Activated CD4-positive, CD25-positive, alpha-beta regulatory T cell treated with anti-CD3 and anti-CD28 coated beads, Interleukin-2, amount 50 U/mL, for 72 hours (primary cell): Measurements from ENCODE around the gene OR1E2.
"Not testable (repeated sequence)": the region's sequence is repeated elsewhere in the genome, so short reads cannot be mapped to it uniquely, and the experiment has no call there.

Experiments used
- DNase-seq: peaks from one replicate; pipeline ENCODE4 v3.0.0; 2021

Gene OR1E2

GRCh38 chr17:3433741-3434140 lies at the start of gene OR1E2:
Gene OR1E2, minus strand, starts transcription at chr17:3433841. Its CDS starts 0 bp downstream, at chr17:3433841.
- no peak for DNase-seq

GRCh38 chr17:3482852-3483251 lies 49.2 kb upstream of the OR1E2 start:
- DNase-seq: no peak

GRCh38 chr17:3479988-3480387 lies 46.3 kb upstream of the OR1E2 start:
- DNase-seq: no peak

- no peak for DNase-seq
These were observed 42.4 kb upstream of the OR1E2 start, which contains the start of gene ASPA for GRCh38 chr17:3475812-3476610. Gene ASPA, plus strand, starts transcription at chr17:3475997. Its CDS starts 163 bp downstream, at chr17:3476160.

- no peak for DNase-seq
These were observed 41.6 kb upstream of the OR1E2 start for GRCh38 chr17:3475251-3475685.

GRCh38 chr17:3474212-3474611 lies 40.6 kb upstream of the OR1E2 start:
- DNase-seq: no peak

GRCh38 chr17:3472137-3472536 lies 38.5 kb upstream of the OR1E2 start:
- no peak for DNase-seq

GRCh38 chr17:3471599-3471998 lies 38.0 kb upstream of the OR1E2 start, which contains the start of gene SPATA22:
Gene SPATA22, minus strand, starts transcription at chr17:3471819. Its CDS starts 2,494 bp downstream, at chr17:3469325.
- no peak for DNase-seq

- DNase-seq: no peak
These were observed 35.9 kb upstream of the OR1E2 start for GRCh38 chr17:3469529-3469928.

GRCh38 chr17:3466355-3466754 lies 32.7 kb upstream of the OR1E2 start:
- DNase-seq: not testable (repeated sequence)

GRCh38 chr17:3448059-3448665 lies 14.5 kb upstream of the OR1E2 start:
- no peak for DNase-seq

GRCh38 chr17:3447625-3448024 lies 14.0 kb upstream of the OR1E2 start:
- no peak for DNase-seq

- DNase-seq: no peak
These were observed 6.8 kb upstream of the OR1E2 start for GRCh38 chr17:3440451-3440850.

GRCh38 chr17:3438368-3438767 lies 4.7 kb upstream of the OR1E2 start:
- DNase-seq: no peak

- DNase-seq: not testable (repeated sequence)
These were observed 426 bp downstream of the OR1E2 start for GRCh38 chr17:3433215-3433614.

GRCh38 chr17:3418222-3418621 lies 15.4 kb downstream of the OR1E2 start:
- DNase-seq: no peak

- no peak for DNase-seq
These were observed 18.0 kb downstream of the OR1E2 start for GRCh38 chr17:3415610-3416009.

- DNase-seq: not testable (repeated sequence)
These were observed 21.4 kb downstream of the OR1E2 start for GRCh38 chr17:3412216-3412615.

- DNase-seq: no peak
These were observed 22.6 kb downstream of the OR1E2 start, which contains the start of gene OR3A3 for GRCh38 chr17:3411070-3411469. Gene OR3A3, plus strand, starts transcription at chr17:3411370.

- DNase-seq: not testable (repeated sequence)
These were observed 29.8 kb downstream of the OR1E2 start for GRCh38 chr17:3403856-3404255.

GRCh38 chr17:3401786-3402185 lies 31.9 kb downstream of the OR1E2 start:
- DNase-seq: no peak

GRCh38 chr17:3400055-3400454 lies 33.6 kb downstream of the OR1E2 start:
- DNase-seq: no peak

- no peak for DNase-seq
These were observed 35.3 kb downstream of the OR1E2 start, which contains the start of gene OR1E1 for GRCh38 chr17:3398310-3398709. Gene OR1E1, minus strand, starts transcription at chr17:3398410. Its CDS starts 0 bp downstream, at chr17:3398410.

- DNase-seq: not testable (repeated sequence)
These were observed 35.8 kb downstream of the OR1E2 start for GRCh38 chr17:3397801-3398200.
